Thyroid gland (tissue), 4 donors: ENCODE measurements around the gene CD37.

Experiments
- CTCF ChIP-seq, 6 experiments: fragments of 200-600 bp in 3 of 6; fragments of 450-650 bp in 3 of 6; sonication (generic) in 3 of 6; IDR thresholded peaks; one replicate each; pipeline ENCODE4 v1.5.1; 2016 to 2019; ENCODE audit warnings: antibody characterized with exemption in 6 of 6, mild to moderate bottlenecking in 2 of 6, inconsistent platforms in 1 of 6, moderate library complexity in 1 of 6
- POLR2A ChIP-seq, 2 donors: fragments of 450-650 bp; IDR thresholded peaks; one replicate each; pipeline ENCODE4 v1.6.1; 2017; ENCODE audit warnings: antibody characterized with exemption in 2 of 2, mild to moderate bottlenecking in 2 of 2, moderate library complexity in 1 of 2

GRCh38 chr19:49287141-49287770, 48.0 kb upstream of the CD37 start:
- no peak for TF ChIP-seq POLR2A (IDR thresholded peaks at IDR 0.05)
- TF ChIP-seq CTCF (IDR thresholded peaks at IDR 0.05), result no peak
